ENCODE data around the gene L3MBTL4.

DNA sequence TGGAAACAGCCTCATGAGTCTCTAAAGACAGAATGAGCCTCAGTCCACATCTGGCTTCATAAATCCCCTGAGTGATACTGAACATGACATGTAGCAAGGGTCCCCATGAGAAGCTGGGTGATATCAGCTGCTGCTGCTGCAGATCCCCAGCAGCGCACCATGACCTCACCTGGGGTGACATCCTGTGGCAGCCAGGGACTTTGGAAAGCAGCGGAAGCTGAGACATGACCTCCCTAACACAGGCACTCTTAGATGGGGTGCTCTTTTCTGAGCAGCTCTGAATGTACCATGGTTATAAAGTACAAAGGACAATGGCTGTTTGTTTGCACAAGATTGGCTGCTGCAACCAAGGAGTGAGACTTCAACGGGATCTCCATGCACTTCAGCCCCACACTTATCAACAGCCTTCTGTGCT lies 444.7 kb downstream of the L3MBTL4 start:
- TF ChIP-seq, protein P1, sequence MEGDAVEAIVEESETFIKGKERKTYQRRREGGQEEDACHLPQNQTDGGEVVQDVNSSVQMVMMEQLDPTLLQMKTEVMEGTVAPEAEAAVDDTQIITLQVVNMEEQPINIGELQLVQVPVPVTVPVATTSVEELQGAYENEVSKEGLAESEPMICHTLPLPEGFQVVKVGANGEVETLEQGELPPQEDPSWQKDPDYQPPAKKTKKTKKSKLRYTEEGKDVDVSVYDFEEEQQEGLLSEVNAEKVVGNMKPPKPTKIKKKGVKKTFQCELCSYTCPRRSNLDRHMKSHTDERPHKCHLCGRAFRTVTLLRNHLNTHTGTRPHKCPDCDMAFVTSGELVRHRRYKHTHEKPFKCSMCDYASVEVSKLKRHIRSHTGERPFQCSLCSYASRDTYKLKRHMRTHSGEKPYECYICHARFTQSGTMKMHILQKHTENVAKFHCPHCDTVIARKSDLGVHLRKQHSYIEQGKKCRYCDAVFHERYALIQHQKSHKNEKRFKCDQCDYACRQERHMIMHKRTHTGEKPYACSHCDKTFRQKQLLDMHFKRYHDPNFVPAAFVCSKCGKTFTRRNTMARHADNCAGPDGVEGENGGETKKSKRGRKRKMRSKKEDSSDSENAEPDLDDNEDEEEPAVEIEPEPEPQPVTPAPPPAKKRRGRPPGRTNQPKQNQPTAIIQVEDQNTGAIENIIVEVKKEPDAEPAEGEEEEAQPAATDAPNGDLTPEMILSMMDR (IDR thresholded peaks at IDR 0.05; ENCODE audit: poor library complexity), result no peak
- no peak for TF ChIP-seq EZH2 (IDR thresholded peaks at IDR 0.05; ENCODE audit: borderline replicate concordance)

Data from hepatocyte (in vitro differentiated cells).